PC-3 (cell line): ENCODE results near the gene ZNF831. TPM values are rescaled to one million over a fixed set of nuclear protein-coding genes. Genes with fewer than 3 reads are reported as not detected.

Experiments used
- ATAC-seq: fragments of 200-7000 bp; cut with Tn5 transposase; 2 replicates; pipeline ENCODE4 v1.9.1; 2020; ENCODE audit warnings: mild to moderate bottlenecking, moderate library complexity
- BruUV-seq: library from RNA; stranded (reverse); fragments of 400-500 nt; replicated peaks from 2 replicates; lab custom pipeline; 2021; lab: Mats Ljungman, UMichigan
- CTCF ChIA-PET: fragments of 300-600 bp; sonication (Branson Sonifier 250); formaldehyde crosslinking; loops from one replicate; lab custom pipeline; 2022; ENCODE audit warnings: antibody characterized with exemption; lab: Charles Lee
- POLR2A ChIA-PET: fragments of 300-600 bp; sonication (Branson Sonifier 250); formaldehyde crosslinking; loops from one replicate; lab custom pipeline; 2022; ENCODE audit warnings: antibody characterized with exemption; ENCODE audit not compliant: unreplicated experiment; lab: Charles Lee
- DNase-seq: peaks from one replicate; pipeline ENCODE4 v3.0.0-alpha.2; 2015
- H2AFZ ChIP-seq: fragments of 300-600 bp; sonication (generic); 2 replicates; pipeline ENCODE4 v1.6.0; 2016; ENCODE audit warnings: antibody characterized with exemption, low read length
- H3F3A ChIP-seq: fragments of 300-600 bp; sonication (generic); one replicate; pipeline ENCODE4 v1.6.0; 2017; ENCODE audit warnings: antibody characterized with exemption, low read length, control low read depth, mild to moderate bottlenecking; ENCODE audit not compliant: unreplicated experiment
- H3K27ac ChIP-seq: fragments of 300-600 bp; sonication (generic); 2 replicates; pipeline ENCODE4 v1.5.1; 2016; ENCODE audit warnings: mild to moderate bottlenecking, low read length
- H3K27me3 ChIP-seq: fragments of 300-600 bp; sonication (generic); 2 replicates; pipeline ENCODE4 v1.6.1; 2016; ENCODE audit warnings: low read length, mixed read lengths
- H3K36me3 ChIP-seq: fragments of 300-600 bp; sonication (generic); 2 replicates; pipeline ENCODE4 v1.6.1; 2016; ENCODE audit warnings: low read depth, mixed run types, low read length, mixed read lengths
- H3K4me1 ChIP-seq: fragments of 300-600 bp; sonication (generic); 2 replicates; pipeline ENCODE4 v1.5.1; 2016; ENCODE audit warnings: low read length; ENCODE audit not compliant: insufficient read depth
- H3K4me2 ChIP-seq: fragments of 300-600 bp; sonication (generic); 2 replicates; pipeline ENCODE4 v1.6.0; 2016; ENCODE audit warnings: low read length
- H3K4me3 ChIP-seq: fragments of 300-600 bp; sonication (generic); 2 replicates; pipeline ENCODE4 v1.5.1; 2016; ENCODE audit warnings: mild to moderate bottlenecking, low read length, mixed read lengths
- H3K79me2 ChIP-seq: fragments of 300-600 bp; sonication (generic); 2 replicates; pipeline ENCODE4 v1.6.1; 2017; ENCODE audit warnings: low read length, mixed read lengths
- H3K9ac ChIP-seq: fragments of 300-600 bp; sonication (generic); 2 replicates; pipeline ENCODE4 v1.6.0; 2016; ENCODE audit warnings: mild to moderate bottlenecking, low read length
- H3K9me2 ChIP-seq: fragments of 300-600 bp; sonication (generic); replicated peaks from 2 replicates; pipeline ENCODE4 v1.6.1; 2016; ENCODE audit warnings: mixed run types, low read length, mixed read lengths
- H3K9me3 ChIP-seq: fragments of 300-600 bp; sonication (generic); 2 replicates; pipeline ENCODE4 v1.6.1; 2016; ENCODE audit warnings: low read length, mixed read lengths
- H4K20me1 ChIP-seq: fragments of 300-600 bp; sonication (generic); 2 replicates; pipeline ENCODE4 v1.6.1; 2016; ENCODE audit warnings: low read length, mixed read lengths
- EZH2 ChIP-seq: fragments of 300-600 bp; sonication (generic); IDR thresholded peaks from one replicate; pipeline ENCODE4 v1.6.1; 2017; ENCODE audit warnings: antibody characterized with exemption, mild to moderate bottlenecking, low read length; ENCODE audit not compliant: unreplicated experiment
- EZH2phosphoT487 ChIP-seq: fragments of 300-600 bp; sonication (generic); IDR thresholded peaks from 2 replicates; pipeline ENCODE4 v1.6.1; 2018; ENCODE audit warnings: mild to moderate bottlenecking, antibody characterized with exemption, low read length, borderline replicate concordance
- intact Hi-C: fragments of 100-400 bp; cut with micrococcal nuclease; formaldehyde crosslinking; loops from 2 replicates; pipeline ENCODE4 v1.9.0; 2023
- total RNA-seq: library from RNA; depleted of rRNA; stranded (reverse); fragments of >200 nt; gene quantifications from 2 replicates; pipeline ENCODE4 v1.2.3, GENCODE V29; 2014
- TF ChIP-seq, protein P1 (sequence below): fragments of 300-600 bp; sonication (generic); conservative IDR thresholded peaks from 2 replicates; pipeline ENCODE4 v1.5.1; 2017; ENCODE audit warnings: antibody characterized with exemption, low read depth, mild to moderate bottlenecking, low read length

Gene ZNF831
- total RNA-seq, 1 experiment from 2014 or later, result not detected

DNA sequence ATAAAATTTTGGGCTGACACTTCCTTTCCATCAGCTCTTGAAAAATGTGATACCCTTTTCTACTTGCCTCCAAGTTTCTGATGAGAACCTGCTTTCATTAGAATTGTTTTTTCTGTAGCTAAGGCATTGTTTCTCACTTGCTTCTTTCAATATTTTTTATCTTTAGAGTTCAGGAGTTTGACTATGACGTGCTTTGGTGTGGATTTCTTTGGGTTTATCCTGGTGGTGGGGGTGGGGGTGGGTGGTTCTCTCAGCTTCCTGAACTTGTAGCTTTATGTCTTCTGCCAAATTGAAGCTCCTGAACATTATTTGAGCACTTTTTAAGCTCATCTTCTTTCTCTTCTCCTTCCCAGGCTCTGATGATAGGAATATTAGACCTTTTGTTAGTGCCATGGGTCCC lies 11.4 kb downstream of the ZNF831 start:
- no peaks in the 10 kb centered on the region for H3K9me2 ChIP-seq
- CTCF ChIA-PET, result no interaction called here
- H3K9ac ChIP-seq, result no peak overlapping the region
- H3K4me1 ChIP-seq, result no peaks in the 10 kb centered on the region
- no peaks in the 10 kb centered on the region for H4K20me1 ChIP-seq
- ATAC-seq (no peak), DNase-seq (no peak)
- H3K79me2 ChIP-seq, result no peaks in the 10 kb centered on the region
- H3K4me3 ChIP-seq, result no peak overlapping the region
- H3K4me2 ChIP-seq, result no peak overlapping the region
- intact Hi-C loops, result no loop called here
- no peak overlapping the region for H3K27ac ChIP-seq
- H3F3A ChIP-seq, result no peaks in the 10 kb centered on the region
- BruUV-seq, result no TSS peak
- POLR2A ChIA-PET, result no interaction called here
- H3K36me3 ChIP-seq, result no peaks in the 10 kb centered on the region
- H2AFZ ChIP-seq, result no peak overlapping the region
- TF ChIP-seq, protein P1, sequence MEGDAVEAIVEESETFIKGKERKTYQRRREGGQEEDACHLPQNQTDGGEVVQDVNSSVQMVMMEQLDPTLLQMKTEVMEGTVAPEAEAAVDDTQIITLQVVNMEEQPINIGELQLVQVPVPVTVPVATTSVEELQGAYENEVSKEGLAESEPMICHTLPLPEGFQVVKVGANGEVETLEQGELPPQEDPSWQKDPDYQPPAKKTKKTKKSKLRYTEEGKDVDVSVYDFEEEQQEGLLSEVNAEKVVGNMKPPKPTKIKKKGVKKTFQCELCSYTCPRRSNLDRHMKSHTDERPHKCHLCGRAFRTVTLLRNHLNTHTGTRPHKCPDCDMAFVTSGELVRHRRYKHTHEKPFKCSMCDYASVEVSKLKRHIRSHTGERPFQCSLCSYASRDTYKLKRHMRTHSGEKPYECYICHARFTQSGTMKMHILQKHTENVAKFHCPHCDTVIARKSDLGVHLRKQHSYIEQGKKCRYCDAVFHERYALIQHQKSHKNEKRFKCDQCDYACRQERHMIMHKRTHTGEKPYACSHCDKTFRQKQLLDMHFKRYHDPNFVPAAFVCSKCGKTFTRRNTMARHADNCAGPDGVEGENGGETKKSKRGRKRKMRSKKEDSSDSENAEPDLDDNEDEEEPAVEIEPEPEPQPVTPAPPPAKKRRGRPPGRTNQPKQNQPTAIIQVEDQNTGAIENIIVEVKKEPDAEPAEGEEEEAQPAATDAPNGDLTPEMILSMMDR, result no peak
- no peak for TF ChIP-seq EZH2phosphoT487
- TF ChIP-seq EZH2, result no peak
- peaks cover 83% of the 10 kb centered on the region for H3K27me3 ChIP-seq
- H3K9me3 ChIP-seq, result no peaks in the 10 kb centered on the region

DNA sequence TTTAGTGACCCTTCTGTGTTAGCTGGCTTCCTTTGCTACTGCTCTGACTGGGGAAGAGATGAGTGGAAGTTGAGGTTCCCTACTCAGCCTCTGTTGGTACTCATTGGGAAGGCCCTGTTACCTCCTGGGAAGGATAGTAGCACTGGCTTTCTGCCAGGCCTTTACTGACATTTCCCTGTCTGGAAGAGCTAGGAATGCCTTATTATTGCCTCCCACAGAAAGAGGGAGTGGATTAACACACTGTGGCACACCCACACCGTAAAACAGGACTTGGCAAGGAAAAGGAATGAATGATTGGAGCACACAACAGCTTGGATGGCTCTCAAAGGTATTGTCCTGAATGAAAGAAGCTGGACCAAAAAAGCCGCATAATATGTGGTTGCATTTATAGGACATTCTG lies 12.2 kb downstream of the ZNF831 start:
- Histone ChIP-seq H3K4me3 (no peak overlapping the region), H3K4me2 (no peak overlapping the region), H3K4me1 (no peaks in the 10 kb centered on the region), H3K79me2 (no peaks in the 10 kb centered on the region), H3K27me3 (peaks cover 77% of the 10 kb centered on the region), H3K9ac (no peak overlapping the region), H4K20me1 (no peaks in the 10 kb centered on the region), H2AFZ (no peak overlapping the region), H3K36me3 (no peaks in the 10 kb centered on the region), H3K27ac (no peak overlapping the region), H3F3A (no peaks in the 10 kb centered on the region), H3K9me3 (no peaks in the 10 kb centered on the region), H3K9me2 (no peaks in the 10 kb centered on the region)
- CTCF ChIA-PET, result no interaction called here
- no peak for DNase-seq
- POLR2A ChIA-PET, result no interaction called here
- TF ChIP-seq, protein P1, result no peak
- TF ChIP-seq EZH2phosphoT487 (no peak), EZH2 (no peak)
- intact Hi-C loops, result no loop called here
- no peak for ATAC-seq
- no TSS peak for BruUV-seq

DNA sequence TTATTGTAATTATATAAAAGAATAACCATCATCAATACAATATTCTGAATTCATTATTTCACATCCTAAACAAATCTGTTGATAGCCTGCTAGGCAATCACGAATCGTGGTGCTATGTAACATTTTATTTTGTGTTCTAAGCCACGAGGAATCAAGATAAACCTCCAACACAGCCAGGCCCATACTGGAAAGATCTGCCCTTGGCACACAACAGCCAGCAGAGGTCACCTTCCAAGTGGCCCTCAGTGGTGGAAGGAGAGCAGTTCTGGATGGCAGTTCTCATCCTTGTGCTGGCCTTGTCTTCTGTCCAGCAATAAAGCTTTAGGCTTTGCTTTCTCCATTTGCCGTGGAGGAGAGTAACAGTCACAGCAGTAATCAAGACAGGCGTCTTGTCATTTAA lies 13.2 kb downstream of the ZNF831 start:
- ATAC-seq (no peak), DNase-seq (no peak)
- no peak for TF ChIP-seq EZH2phosphoT487
- no peak for TF ChIP-seq EZH2
- TF ChIP-seq, protein P1, result no peak
- Histone ChIP-seq H3K79me2 (no peaks in the 10 kb centered on the region), H3K9ac (no peak overlapping the region), H3K27me3 (peaks cover 69% of the 10 kb centered on the region), H4K20me1 (no peaks in the 10 kb centered on the region), H3K4me3 (no peak overlapping the region), H3K27ac (no peak overlapping the region), H3K9me2 (no peaks in the 10 kb centered on the region), H3K4me2 (no peak overlapping the region), H3F3A (no peaks in the 10 kb centered on the region), H2AFZ (no peak overlapping the region), H3K36me3 (no peaks in the 10 kb centered on the region), H3K4me1 (no peaks in the 10 kb centered on the region), H3K9me3 (no peaks in the 10 kb centered on the region)
- POLR2A ChIA-PET, result no interaction called here
- BruUV-seq, result no TSS peak
- CTCF ChIA-PET, result no interaction called here
- intact Hi-C loops, result no loop called here
